Fibroblast of skin of left quadriceps (primary cell): ENCODE results near the gene TM2D1.
"Not testable (repeated sequence)": the region's sequence is repeated elsewhere in the genome, so short reads cannot be mapped to it uniquely, and the experiment has no call there.

ENCODE experiments used
- DNase-seq, 2 experiments: peaks; one replicate each; pipeline ENCODE4 v3.0.0-alpha.2; 2013; ENCODE audit warnings: low read depth in 2 of 2

The TM2D1 gene

GRCh38 chr1:61718996-61719663 lies 5.8 kb downstream of the TM2D1 start:
- not testable (repeated sequence) for DNase-seq

GRCh38 chr1:61711969-61712368 lies 13.0 kb downstream of the TM2D1 start:
- DNase-seq, result no peak

GRCh38 chr1:61711257-61711656 lies 13.7 kb downstream of the TM2D1 start:
- DNase-seq, result not testable (repeated sequence)

GRCh38 chr1:61709908-61710289 lies 15.0 kb downstream of the TM2D1 start:
- DNase-seq, result no peak

GRCh38 chr1:61708953-61709907 lies 15.7 kb downstream of the TM2D1 start:
- no peak for DNase-seq

- no peak for DNase-seq
Measured at GRCh38 chr1:61699911-61700851, 24.8 kb downstream of the TM2D1 start.

- peak in 1 of 2 experiments; percentile 20 for DNase-seq
Measured at GRCh38 chr1:61692155-61692800, 32.7 kb downstream of the TM2D1 start.

GRCh38 chr1:61687901-61688300 lies 37.0 kb downstream of the TM2D1 start:
- DNase-seq, result no peak

- DNase-seq, result no peak
Measured at GRCh38 chr1:61682891-61683290, 42.0 kb downstream of the TM2D1 start.

GRCh38 chr1:61680500-61680899 lies 44.4 kb downstream of the TM2D1 start:
- no peak for DNase-seq

- not testable (repeated sequence) for DNase-seq
Measured at GRCh38 chr1:61676881-61677280, 48.1 kb downstream of the TM2D1 start.

GRCh38 chr1:61674221-61674620 lies 50.7 kb downstream of the TM2D1 start:
- no peak for DNase-seq

- DNase-seq, result no peak
Measured at GRCh38 chr1:61672376-61672775, 52.6 kb downstream of the TM2D1 start.

- DNase-seq, result no peak
Measured at GRCh38 chr1:61670445-61670844, 54.5 kb downstream of the TM2D1 start.

GRCh38 chr1:61670016-61670415 lies 54.9 kb downstream of the TM2D1 start:
- DNase-seq, result peak in 1 of 2 experiments; percentile 9

GRCh38 chr1:61659061-61659460 lies 65.9 kb downstream of the TM2D1 start:
- no peak for DNase-seq

- no peak for DNase-seq
Measured at GRCh38 chr1:61655453-61655852, 69.5 kb downstream of the TM2D1 start.

GRCh38 chr1:61654067-61654466 lies 70.9 kb downstream of the TM2D1 start:
- no peak for DNase-seq

- no peak for DNase-seq
Measured at GRCh38 chr1:61648983-61649742, 75.8 kb downstream of the TM2D1 start.

GRCh38 chr1:61647142-61647541 lies 77.8 kb downstream of the TM2D1 start:
- no peak for DNase-seq

- no peak for DNase-seq
Measured at GRCh38 chr1:61645476-61645875, 79.5 kb downstream of the TM2D1 start.
